ENCODE results near the gene LSP1.
A peak's percentile ranks its signal among the peaks of the same experiment; 100 is the strongest.

Gene LSP1

DNA sequence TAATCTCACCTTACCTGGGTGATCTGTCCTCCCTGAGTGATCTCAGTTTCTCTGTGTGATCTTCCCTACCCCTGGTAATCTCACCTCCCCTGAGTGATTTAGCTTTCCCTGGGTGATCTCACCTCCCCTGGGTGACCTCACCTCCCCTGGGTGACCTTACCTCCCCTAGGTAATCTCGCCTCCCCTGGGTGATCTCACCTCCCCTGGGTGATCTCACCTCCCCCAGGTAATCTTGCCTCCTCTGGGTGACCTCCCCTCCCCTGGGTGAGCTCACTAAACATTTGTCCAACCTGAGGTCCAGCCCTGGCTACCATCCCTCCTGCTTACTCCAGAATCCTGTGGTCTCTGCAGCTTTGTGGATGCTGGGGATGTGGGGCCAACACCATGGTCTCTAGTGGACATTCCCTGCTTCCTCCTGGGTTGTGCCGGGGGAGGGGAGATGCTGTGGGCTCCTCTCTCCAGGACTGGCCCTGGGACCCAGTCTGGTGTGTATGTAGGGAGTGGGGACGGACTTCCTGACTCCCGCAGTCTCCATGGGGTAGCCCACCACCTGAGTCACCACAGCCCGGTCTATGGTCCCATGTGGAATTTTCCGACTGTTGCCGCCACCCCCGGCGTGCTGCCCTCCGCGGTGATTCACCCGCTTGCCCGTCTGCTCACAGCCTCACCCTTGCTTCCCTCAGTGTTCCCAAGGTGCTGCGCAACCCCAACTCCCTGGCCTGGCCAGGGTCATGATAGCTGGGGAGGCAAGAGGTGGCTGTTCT, 9.9 kb downstream of the LSP1 start:
- DNase-seq (ENCODE audit: insufficient read length) (no peak), FAIRE-seq (no peak)
- TF ChIP-seq POLR2AphosphoS5 (IDR thresholded peaks at IDR 0.05; ENCODE audit: low read depth, low read length) (no peak), POLR2A (IDR thresholded peaks at IDR 0.05; ENCODE audit: low read depth, low read length) (no peak), TAF1 (IDR thresholded peaks at IDR 0.05; ENCODE audit: borderline replicate concordance, low read depth, low read length) (no peak)

DNA sequence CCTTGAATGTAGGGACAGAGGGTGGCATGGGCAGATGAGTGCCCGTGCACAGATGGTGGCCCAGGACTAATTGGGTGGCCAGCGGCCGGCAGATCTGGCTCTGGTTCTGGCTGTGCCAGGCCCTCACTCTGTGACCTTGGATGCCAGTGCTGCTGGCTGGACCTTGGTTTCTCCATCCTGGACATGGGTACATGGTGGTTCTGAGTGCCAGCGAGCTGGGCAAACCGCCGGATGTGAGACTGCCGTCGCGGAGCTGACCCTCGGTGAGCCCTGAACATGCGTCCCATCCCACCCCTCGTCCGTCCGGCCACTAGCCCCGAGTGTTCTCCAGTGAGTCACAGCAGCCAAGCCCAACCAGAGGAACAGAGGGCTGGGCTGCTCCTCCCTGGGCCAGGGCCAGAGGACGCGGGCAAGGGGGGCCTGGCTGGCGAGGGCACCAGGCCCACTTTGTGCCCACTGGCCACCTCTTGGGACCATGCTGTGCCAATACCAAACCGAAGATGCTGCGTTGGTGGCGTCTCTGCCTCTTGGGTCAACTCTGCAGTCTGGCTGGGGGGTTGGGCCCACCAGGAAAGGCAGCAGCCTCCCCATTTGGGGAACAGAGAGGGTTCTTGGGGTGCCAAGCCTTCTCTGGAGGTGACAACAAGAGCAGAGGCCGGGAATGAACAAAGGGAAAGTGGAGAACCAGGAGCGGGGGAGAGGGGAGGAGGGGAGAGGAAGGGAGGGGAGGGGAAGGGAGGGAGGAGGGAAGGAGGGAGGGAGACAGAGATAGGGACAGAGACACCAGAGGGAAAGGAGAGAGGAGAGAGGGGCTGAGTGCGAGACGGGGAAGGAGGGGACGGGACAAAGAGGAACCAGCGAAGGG, 10.7 kb downstream of the LSP1 start:
- FAIRE-seq = no peak
- TF ChIP-seq POLR2A (IDR thresholded peaks at IDR 0.05; ENCODE audit: low read depth, low read length) (no peak), POLR2AphosphoS5 (IDR thresholded peaks at IDR 0.05; ENCODE audit: low read depth, low read length) (no peak)
- DNase-seq (ENCODE audit: insufficient read length) = no peak

DNA sequence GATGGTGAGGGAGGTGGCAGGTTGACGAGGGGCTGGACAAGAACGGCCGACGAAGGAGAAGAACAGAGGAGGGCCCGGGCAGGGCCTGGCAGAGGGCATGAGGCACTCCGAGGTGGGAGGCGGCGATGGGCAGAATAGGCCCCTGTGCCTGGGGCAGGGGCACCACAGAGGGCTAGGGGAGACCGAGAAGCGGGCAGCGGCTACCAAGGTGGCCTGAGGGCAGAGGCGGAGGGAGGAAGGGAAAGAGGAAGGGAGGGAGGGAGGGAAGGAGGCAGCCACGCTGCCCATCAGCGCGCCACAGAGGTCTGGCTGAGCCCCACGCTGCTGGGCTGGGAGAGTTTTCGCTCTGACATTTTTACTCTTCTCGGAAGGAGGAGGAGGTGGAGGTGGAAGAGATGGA, 11.3 kb downstream of the LSP1 start:
- FAIRE-seq (no peak), DNase-seq (ENCODE audit: insufficient read length) (no peak)
- no peak for TF ChIP-seq TAF1 (IDR thresholded peaks at IDR 0.05; ENCODE audit: borderline replicate concordance, low read depth, low read length)
- 0 out of 2 replicates have a peak, but pooled peaks have one; percentile 6 for TF ChIP-seq POLR2AphosphoS5 (IDR thresholded peaks at IDR 0.05; ENCODE audit: low read depth, low read length)

DNA sequence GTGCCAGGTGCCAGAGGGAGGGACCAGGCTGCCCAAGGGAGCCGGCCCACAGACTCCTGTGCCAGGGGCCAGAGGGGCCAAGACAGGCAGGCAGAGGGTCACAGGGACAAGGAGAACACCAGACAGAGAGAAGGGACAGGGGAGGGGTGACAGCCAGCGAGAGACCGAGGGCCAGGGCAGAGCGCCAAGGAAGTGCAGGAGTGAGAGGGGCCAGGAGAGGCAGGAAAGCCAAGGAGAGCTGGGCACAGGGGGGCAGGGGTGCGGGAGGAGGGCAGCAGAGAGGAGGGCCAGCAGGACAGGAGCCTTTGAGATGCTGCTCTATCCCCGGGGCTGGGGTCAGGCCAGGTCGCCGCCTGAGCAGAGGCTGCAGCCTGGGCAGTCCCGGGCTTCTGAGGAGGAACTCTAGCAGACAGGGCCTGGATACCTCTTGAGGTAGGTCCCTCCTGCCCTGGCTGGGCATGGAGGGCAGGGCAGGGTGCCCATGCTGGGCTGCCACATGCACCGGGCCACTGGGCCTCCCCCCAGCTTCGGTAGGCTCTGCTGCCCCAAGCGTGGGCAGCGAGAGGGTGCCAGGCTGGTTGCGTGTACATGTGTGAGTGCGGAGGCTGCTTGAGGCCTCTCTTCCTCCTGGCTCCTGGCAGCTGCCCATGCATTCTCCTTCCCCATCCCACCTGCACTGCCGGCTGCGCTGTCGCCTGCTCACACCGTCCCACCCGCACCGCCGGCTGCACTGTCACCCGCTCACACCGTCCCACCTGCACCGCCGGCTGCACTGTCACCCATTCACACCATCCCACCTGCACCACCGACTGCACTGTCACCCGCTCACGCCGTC, 12.2 kb downstream of the LSP1 start:
- FAIRE-seq = no peak
- no peak for DNase-seq (ENCODE audit: insufficient read length)
- TF ChIP-seq POLR2AphosphoS5 (IDR thresholded peaks at IDR 0.05; ENCODE audit: low read depth, low read length) (no peak), POLR2A (IDR thresholded peaks at IDR 0.05; ENCODE audit: low read depth, low read length) (no peak), TAF1 (IDR thresholded peaks at IDR 0.05; ENCODE audit: borderline replicate concordance, low read depth, low read length) (no peak)

DNA sequence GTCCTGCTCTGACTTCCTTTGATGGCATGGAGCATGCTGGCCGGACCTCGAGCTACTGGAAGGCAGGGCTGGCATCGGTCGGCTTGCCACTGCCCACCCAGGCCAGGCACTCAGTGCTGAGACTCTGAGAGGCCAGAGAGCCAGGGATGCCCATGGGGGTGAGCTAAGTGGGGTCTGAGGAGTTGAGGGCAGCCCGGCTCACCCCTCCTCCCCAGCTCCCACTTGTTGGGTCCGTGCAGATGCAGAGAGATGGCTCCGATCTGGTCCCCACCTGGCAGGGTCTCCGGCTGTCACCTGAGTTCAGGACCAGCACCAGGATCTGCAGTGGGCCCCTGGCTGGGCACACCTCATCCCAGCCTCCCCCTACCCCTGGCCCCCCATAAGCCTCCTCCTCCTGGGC, 13.3 kb downstream of the LSP1 start:
- TF ChIP-seq TAF1 (IDR thresholded peaks at IDR 0.05; ENCODE audit: borderline replicate concordance, low read depth, low read length) (no peak), POLR2AphosphoS5 (IDR thresholded peaks at IDR 0.05; ENCODE audit: low read depth, low read length) (no peak), POLR2A (IDR thresholded peaks at IDR 0.05; ENCODE audit: low read depth, low read length) (no peak)
- DNase-seq (ENCODE audit: insufficient read length) (no peak), FAIRE-seq (no peak)

DNA sequence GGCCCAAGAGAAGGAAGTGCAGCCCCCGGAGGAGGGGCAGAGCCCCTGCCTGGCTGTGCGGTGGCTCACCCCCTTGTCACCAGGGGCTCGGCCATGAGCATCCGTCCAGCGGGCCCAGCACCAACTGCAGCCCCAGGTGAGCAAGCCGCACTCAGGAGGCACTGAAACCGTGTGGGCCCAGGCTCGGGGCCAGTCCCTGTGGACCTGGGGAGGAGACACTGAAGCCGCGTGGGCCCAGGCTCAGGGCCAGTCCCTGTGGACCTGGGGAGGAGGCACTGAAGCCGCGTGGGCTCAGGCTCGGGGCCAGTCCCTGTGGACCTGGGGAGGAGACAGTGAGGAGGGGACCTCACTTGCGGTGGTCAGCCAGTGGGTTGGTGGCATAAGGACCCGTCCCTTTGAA, 13.9 kb downstream of the LSP1 start:
- DNase-seq (ENCODE audit: insufficient read length) = no peak
- TF ChIP-seq POLR2A (IDR thresholded peaks at IDR 0.05; ENCODE audit: low read depth, low read length) = no peak
- TF ChIP-seq POLR2AphosphoS5 (IDR thresholded peaks at IDR 0.05; ENCODE audit: low read depth, low read length) = no peak
- no peak for TF ChIP-seq TAF1 (IDR thresholded peaks at IDR 0.05; ENCODE audit: borderline replicate concordance, low read depth, low read length)
- FAIRE-seq = no peak

DNA sequence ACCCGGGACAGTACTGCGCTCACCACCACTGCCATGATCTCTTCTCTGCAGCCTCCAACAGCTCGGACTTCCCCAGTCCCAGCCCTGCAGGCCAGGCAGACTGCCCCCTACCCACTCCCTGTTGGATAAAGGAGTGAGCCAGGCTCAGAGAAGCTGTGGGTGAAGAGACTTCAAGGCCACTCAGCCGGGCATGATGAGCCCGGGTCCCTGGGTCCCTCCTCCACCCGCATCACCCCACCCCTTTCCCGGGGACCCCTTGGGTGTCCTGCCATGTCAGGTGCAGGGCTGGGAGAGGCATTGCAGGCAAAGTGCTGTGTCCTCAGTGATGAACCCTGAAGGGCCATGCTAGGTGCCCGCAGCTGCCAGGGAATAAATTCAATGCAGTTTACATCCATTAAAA, 14.5 kb downstream of the LSP1 start:
- no peak for DNase-seq (ENCODE audit: insufficient read length)
- TF ChIP-seq POLR2AphosphoS5 (IDR thresholded peaks at IDR 0.05; ENCODE audit: low read depth, low read length) = no peak
- no peak for TF ChIP-seq TAF1 (IDR thresholded peaks at IDR 0.05; ENCODE audit: borderline replicate concordance, low read depth, low read length)
- TF ChIP-seq POLR2A (IDR thresholded peaks at IDR 0.05; ENCODE audit: low read depth, low read length) = no peak
- FAIRE-seq = no peak

DNA sequence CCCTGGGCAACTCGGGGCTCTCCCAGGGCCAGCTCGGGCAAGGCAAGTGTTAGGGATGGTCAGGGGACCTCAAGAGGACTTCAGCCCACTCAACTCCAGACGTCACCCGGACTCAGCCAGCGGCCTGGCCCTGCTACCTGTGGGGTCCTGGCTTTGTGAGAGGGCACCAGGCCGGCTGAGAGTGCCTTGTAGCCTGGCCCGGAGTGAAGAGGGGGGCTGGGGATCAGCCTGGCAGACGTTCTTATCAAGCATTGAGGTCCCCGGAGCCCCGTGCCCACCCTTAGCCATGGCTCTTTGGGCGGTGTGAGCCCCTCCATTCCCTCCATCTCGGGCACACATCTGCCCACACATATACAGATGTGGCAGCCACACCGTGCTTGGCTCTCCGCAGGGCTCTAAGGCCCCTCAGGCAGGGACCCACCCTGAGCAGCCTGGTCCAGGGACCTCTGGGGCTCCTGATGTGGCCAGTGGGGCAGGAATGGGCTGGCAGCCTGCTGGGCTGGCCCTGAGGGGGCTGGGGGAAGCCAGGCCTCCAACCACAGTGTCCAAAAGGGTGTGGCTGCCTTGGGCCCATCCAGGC, 15.3 kb downstream of the LSP1 start:
- DNase-seq (ENCODE audit: insufficient read length) = no peak
- no peak for FAIRE-seq
- no peak for TF ChIP-seq POLR2AphosphoS5 (IDR thresholded peaks at IDR 0.05; ENCODE audit: low read depth, low read length)
- TF ChIP-seq TAF1 (IDR thresholded peaks at IDR 0.05; ENCODE audit: borderline replicate concordance, low read depth, low read length) = no peak
- TF ChIP-seq POLR2A (IDR thresholded peaks at IDR 0.05; ENCODE audit: low read depth, low read length) = no peak

DNA sequence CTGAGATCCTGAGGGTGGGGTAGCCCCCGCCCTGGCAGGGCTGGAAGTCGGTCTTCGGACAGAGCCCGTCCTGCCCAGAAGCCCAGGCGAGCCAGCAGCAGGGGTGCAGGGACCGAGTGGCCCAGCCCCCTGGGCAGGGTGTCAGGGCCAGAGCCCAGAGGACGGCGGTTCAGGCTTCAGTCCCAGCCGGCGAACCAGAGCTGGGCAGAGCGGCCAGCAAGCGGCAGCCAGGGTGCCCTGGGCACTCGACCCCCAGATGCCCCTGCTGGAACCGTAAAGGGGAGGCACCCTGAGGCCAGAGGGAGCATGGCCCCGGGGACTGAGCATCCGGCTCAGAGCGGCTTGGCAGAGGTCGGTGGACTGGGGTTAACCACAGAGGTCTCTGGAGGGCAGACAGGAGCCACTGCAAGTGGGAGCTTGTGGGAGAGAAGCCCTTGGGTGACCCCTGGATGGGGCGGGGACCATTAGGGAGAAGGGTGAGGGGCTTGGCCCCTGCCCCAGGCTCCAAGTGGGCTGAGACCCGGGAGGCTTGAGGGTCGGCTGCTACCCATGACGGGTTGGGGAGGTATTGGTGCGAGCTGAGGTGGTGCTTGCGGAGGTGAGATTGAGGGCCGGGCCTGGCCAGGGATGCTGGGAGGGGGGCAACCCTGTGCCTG, 15.9 kb downstream of the LSP1 start:
- TF ChIP-seq POLR2A (IDR thresholded peaks at IDR 0.05; ENCODE audit: low read depth, low read length) (0 out of 2 replicates have a peak, but pooled peaks have one; percentile 22), POLR2AphosphoS5 (IDR thresholded peaks at IDR 0.05; ENCODE audit: low read depth, low read length) (no peak; the same call in 1 of the 2 replicates), TAF1 (IDR thresholded peaks at IDR 0.05; ENCODE audit: borderline replicate concordance, low read depth, low read length) (no peak)
- FAIRE-seq (no peak), DNase-seq (ENCODE audit: insufficient read length) (no peak)

DNA sequence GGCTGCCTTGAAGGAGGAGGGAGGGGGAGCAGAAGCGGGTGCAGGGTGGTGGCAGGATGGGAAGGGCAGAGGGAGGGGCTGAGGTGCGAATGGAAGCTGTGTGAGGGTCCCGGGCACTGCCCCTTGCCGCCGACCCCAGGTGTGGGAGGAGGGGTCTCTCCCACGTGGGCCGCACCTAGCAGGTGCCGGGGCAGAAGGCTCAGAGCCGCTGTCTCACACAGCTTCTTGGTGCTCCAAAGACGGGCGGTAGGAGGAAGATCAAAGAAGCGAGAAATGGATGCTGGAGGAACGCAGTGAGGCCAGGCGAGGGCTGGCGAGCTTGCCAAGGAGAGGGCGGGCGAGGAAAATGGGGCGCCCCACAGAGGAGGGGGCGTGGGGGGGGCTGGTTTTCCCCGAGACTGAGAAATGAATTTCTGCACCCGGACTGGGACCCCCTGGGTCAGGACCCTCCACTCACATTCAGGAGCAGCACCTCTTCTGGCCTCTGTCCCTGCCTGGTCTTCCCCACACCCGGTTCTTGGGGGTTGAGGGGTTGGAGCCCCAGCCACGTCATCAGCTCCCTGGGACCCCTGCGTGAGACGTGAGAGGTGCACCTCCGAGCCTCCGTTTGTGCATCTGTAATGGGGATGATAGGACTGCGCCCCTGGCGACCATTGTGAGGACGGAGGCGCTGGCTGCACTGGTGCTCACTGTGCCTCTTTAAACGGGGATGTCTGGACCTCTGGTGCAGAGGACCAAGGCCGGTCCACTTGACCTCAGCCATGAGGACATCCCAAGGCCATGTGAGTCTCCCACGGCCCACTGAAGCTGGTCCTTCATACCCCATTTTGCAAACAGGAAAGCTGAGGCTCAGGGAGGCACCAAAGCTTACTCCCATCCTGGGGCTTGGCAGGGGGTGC, 16.8 kb downstream of the LSP1 start:
- no peak for DNase-seq (ENCODE audit: insufficient read length)
- TF ChIP-seq POLR2A (IDR thresholded peaks at IDR 0.05; ENCODE audit: low read depth, low read length) (peak; percentile 25; the same call in 1 of the 2 replicates), POLR2AphosphoS5 (IDR thresholded peaks at IDR 0.05; ENCODE audit: low read depth, low read length) (0 out of 2 replicates have a peak, but pooled peaks have one; percentile 13), TAF1 (IDR thresholded peaks at IDR 0.05; ENCODE audit: borderline replicate concordance, low read depth, low read length) (no peak)
- no peak for FAIRE-seq
